Activated CD8-positive, alpha-beta T cell treated with anti-CD3 and anti-CD28 coated beads for 36 hours (primary cell): ENCODE data around the gene FBXO2. TPM values are rescaled to one million over a fixed set of nuclear protein-coding genes. Genes with fewer than 3 reads are reported as not detected.

Experiments used
- ATAC-seq: fragments of 200-7000 bp; cut with Tn5 transposase; one replicate; pipeline ENCODE4 v1.10.0; 2021; ENCODE audit warnings: mild to moderate bottlenecking, moderate library complexity
- CTCF ChIA-PET: fragments of 350-600 bp; sonication (Branson Sonifier 250); formaldehyde crosslinking; loops from one replicate; lab custom pipeline; 2021; ENCODE audit warnings: antibody characterized with exemption; lab: Charles Lee
- POLR2A ChIA-PET: fragments of 350-600 bp; sonication (Branson Sonifier 250); formaldehyde crosslinking; loops from one replicate; lab custom pipeline; 2021; ENCODE audit warnings: antibody characterized with exemption; lab: Charles Lee
- DNase-seq: peaks from one replicate; pipeline ENCODE4 v3.0.0-alpha.2; 2020
- H3K27ac Mint-ChIP-seq: one replicate; pipeline ENCODE4 v1.8.0; 2021; ENCODE audit warnings: mild to moderate bottlenecking, mixed read lengths
- H3K27me3 Mint-ChIP-seq: one replicate; pipeline ENCODE4 v1.8.0; 2021; ENCODE audit warnings: mixed read lengths
- H3K36me3 Mint-ChIP-seq: one replicate; pipeline ENCODE4 v1.8.0; 2021; ENCODE audit warnings: low read depth, mixed read lengths
- H3K4me1 Mint-ChIP-seq: one replicate; pipeline ENCODE4 v1.8.0; 2021; ENCODE audit warnings: low read depth, mixed read lengths
- H3K4me3 Mint-ChIP-seq: one replicate; pipeline ENCODE4 v1.8.0; 2021; ENCODE audit warnings: mild to moderate bottlenecking, moderate library complexity, mixed read lengths
- H3K9me3 Mint-ChIP-seq: one replicate; pipeline ENCODE4 v1.8.0; 2021; ENCODE audit warnings: mixed read lengths
- intact Hi-C: fragments of 100-400 bp; cut with micrococcal nuclease; formaldehyde crosslinking; loops from one replicate; pipeline ENCODE4 v1.10.0; 2022
- total RNA-seq, 2 experiments: library from RNA; stranded (reverse); gene quantifications; one replicate each; pipeline ENCODE4 v1.2.3, GENCODE V29; 2021
- TF ChIP-seq, protein P1 (sequence below): fragments of 200-600 bp; IDR thresholded peaks from one replicate; pipeline ENCODE4 v1.8.0; 2022; ENCODE audit warnings: antibody characterized with exemption, mild to moderate bottlenecking

Gene FBXO2
- total RNA-seq, 2 experiments from 2014 or later: 1.7 to 1.9 TPM

GRCh38 chr1:11693917-11694316, 39.7 kb upstream of the FBXO2 start:
- peaks cover 29% of the 10 kb centered on the region for H3K27me3 Mint-ChIP-seq
- H3K36me3 Mint-ChIP-seq: no peaks in the 10 kb centered on the region
- POLR2A ChIA-PET: interaction anchor here (0.9 to 2.1 kb wide), 5 partner anchors 12 to 612 kb away, joined by 3 to 11 read pairs (median 4); partner anchors contain the start of gene FBXO6
- no peak overlapping the region for H3K27ac Mint-ChIP-seq
- no peak for DNase-seq
- TF ChIP-seq, protein P1, sequence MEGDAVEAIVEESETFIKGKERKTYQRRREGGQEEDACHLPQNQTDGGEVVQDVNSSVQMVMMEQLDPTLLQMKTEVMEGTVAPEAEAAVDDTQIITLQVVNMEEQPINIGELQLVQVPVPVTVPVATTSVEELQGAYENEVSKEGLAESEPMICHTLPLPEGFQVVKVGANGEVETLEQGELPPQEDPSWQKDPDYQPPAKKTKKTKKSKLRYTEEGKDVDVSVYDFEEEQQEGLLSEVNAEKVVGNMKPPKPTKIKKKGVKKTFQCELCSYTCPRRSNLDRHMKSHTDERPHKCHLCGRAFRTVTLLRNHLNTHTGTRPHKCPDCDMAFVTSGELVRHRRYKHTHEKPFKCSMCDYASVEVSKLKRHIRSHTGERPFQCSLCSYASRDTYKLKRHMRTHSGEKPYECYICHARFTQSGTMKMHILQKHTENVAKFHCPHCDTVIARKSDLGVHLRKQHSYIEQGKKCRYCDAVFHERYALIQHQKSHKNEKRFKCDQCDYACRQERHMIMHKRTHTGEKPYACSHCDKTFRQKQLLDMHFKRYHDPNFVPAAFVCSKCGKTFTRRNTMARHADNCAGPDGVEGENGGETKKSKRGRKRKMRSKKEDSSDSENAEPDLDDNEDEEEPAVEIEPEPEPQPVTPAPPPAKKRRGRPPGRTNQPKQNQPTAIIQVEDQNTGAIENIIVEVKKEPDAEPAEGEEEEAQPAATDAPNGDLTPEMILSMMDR: no peak
- peaks cover 28% of the 10 kb centered on the region for H3K4me1 Mint-ChIP-seq
- H3K4me3 Mint-ChIP-seq: no peak overlapping the region
- intact Hi-C loops: no loop called here
- no peaks in the 10 kb centered on the region for H3K9me3 Mint-ChIP-seq
- no peak for ATAC-seq
- CTCF ChIA-PET: interaction anchor here (1.3 to 3.0 kb wide), 3 partner anchors 17 to 44 kb away, joined by 4 to 13 read pairs (median 4); no protein-coding TSS in a partner anchor

DNA sequence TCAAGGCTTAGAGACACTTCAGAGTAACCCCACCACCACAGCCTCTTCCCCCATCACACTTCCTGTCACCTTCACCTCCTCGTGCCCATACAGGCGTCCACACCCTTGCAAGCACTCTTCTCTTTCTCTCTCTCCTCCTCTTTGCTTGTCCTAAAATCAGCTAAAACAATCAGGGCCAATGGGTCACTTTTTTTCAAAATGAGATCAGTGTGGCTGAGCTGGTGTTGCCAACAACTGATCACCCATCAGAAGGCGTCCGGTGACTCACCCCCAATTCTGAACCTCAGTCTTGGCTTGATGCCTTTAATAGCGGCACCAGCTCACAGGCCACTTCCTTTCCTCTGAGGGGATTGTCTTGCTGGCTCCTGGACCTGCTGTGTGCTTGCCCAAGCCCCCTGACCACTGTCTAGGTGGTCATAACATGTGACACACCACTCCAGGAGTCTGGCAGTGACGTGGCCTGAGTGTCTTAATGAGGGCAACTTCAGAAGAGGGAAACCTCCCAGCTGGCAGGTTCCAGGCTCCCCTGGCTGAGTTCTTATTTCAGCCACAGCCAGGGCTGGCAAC, 38.9 kb upstream of the FBXO2 start:
- ATAC-seq: peak; percentile 89
- no peak overlapping the region for H3K4me3 Mint-ChIP-seq
- peaks cover 31% of the 10 kb centered on the region for H3K27me3 Mint-ChIP-seq
- H3K27ac Mint-ChIP-seq: no peak overlapping the region
- DNase-seq: peak; percentile 84
- H3K4me1 Mint-ChIP-seq: peaks cover 26% of the 10 kb centered on the region
- TF ChIP-seq, protein P1: no peak
- ChIA-PET POLR2A (interaction anchor here (0.9 to 1.6 kb wide), 3 partner anchors 11 to 611 kb away, joined by 3 to 7 read pairs (median 4); no protein-coding TSS in a partner anchor), CTCF (interaction anchor here (1.1 to 1.7 kb wide), 5 partner anchors 11 to 47 kb away, joined by 4 to 6 read pairs (median 4); no protein-coding TSS in a partner anchor)
- intact Hi-C loops: no loop called here
- H3K9me3 Mint-ChIP-seq: no peaks in the 10 kb centered on the region
- no peaks in the 10 kb centered on the region for H3K36me3 Mint-ChIP-seq

DNA sequence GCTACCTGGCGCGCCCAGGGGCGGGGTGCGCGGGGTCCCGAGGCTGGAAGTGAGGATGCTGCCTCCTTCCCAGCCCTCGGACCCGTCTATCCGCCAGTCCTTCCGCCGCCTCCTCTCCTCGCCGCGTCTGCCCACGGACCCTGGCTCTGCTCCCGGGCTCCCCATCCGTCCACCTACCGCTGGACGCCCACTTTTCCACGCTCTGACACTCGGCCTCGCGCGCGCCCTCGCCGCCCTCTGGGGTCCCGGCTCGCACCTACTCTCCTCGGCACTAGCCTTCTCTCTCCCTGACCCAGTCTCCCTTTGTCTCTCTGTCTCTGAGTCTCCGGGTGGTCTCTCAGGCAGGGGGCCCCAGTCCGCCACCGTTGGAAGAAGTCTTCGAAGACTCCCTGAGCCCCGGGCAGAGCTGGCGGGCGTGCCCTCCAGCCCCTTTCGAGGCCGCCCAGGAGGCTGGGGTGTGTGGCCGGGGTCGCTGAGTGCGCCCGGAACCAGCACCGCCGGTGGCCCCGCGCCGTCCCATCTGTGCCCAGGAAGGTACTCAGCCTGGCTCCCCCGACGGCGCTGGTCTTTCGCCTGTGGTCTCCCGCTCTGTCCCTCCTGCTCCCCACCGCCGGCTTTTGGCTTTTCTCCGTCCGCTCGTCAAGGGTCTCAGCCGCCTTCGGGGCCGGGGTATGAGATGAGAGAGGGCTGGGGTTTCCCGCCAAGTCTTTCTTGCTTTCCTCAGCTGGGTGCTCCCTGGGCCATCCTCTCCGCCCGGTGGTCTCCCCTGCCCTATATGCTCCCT, 37.9 kb upstream of the FBXO2 start:
- H3K27me3 Mint-ChIP-seq: peaks cover 36% of the 10 kb centered on the region

DNA sequence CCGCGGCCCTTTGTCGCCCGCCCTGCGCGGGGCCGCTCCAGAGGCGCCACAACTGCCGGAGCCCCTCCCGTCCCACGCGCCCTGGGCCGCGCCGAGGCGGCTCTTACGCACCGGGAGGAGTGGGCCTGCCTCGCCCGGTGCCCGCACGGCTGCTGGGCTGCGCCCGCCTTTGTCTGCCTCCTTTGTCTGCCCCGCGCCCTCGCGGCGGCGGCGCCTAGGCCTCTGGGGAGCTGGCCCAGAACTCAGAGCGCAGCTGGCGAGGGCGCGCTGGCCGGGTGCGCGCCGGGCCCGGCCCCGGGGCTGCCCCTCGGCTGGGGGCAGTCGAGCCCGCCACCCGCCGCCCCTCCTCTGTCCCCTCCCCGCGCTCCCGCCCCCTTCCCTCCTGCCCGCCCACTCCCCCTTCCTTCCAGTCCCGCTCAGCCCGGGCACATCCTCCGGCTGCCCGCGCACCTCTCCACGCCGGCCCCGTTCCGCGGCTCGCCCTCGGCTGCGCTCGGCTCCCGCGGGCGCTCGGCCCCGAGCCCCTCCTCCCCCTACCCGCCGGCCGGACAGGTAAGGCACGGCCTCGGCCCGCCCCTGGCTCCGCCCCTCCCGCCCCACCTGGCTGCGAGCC, 37.2 kb upstream of the FBXO2 start, which contains the start of gene DRAXIN:
Gene DRAXIN (plus strand): TSS at position 409 of the 613 bp plus-strand sequence. CDS start 14,549 bp downstream, outside the sequence.
- DNase-seq (no peak), ATAC-seq (no peak)
- Mint-ChIP-seq H3K9me3 (no peaks in the 10 kb centered on the region), H3K4me3 (peak within 1 kb of the TSS; percentile 53), H3K4me1 (peaks cover 22% of the 10 kb centered on the region), H3K27ac (no peak within 1 kb of the TSS), H3K27me3 (peaks cover 36% of the 10 kb centered on the region), H3K36me3 (no peaks in the 10 kb centered on the region)
- ChIA-PET CTCF (interaction anchor here (2.2 kb wide), 1 partner anchor 28 kb away, joined by 8 read pairs; no protein-coding TSS in a partner anchor), POLR2A (interaction anchor here (1.0 to 1.3 kb wide), 2 partner anchors 9 to 13 kb away, joined by 3 to 4 read pairs; no protein-coding TSS in a partner anchor)
- intact Hi-C loops: no loop called here
- TF ChIP-seq, protein P1: no peak

More for the DNA sequence above, 37.9 kb upstream of the FBXO2 start:
- no peak for ATAC-seq
- ChIA-PET CTCF (interaction anchor here (1.1 to 1.5 kb wide), 3 partner anchors 10 to 47 kb away, joined by 4 to 6 read pairs (median 5); no protein-coding TSS in a partner anchor), POLR2A (interaction anchor here (1.3 to 1.6 kb wide), 3 partner anchors 10 to 216 kb away, joined by 4 to 7 read pairs (median 4); no protein-coding TSS in a partner anchor)
- intact Hi-C loops: no loop called here
- no peak overlapping the region for H3K27ac Mint-ChIP-seq
- H3K36me3 Mint-ChIP-seq: no peaks in the 10 kb centered on the region
- peaks cover 22% of the 10 kb centered on the region for H3K4me1 Mint-ChIP-seq
- peak overlapping the region; percentile 53 for H3K4me3 Mint-ChIP-seq
- H3K9me3 Mint-ChIP-seq: no peaks in the 10 kb centered on the region
- no peak for DNase-seq
- TF ChIP-seq, protein P1: no peak
